ENCODE data around the gene GALR2.

GRCh38 chr17:76048711-76049110 is 25.9 kb upstream of the GALR2 start:
- TF ChIP-seq CTCF (optimal IDR thresholded peaks at IDR 0.05 in 1 of 3, IDR thresholded peaks at IDR 0.05 in 1 of 3, conservative IDR thresholded peaks at IDR 0.05 in 1 of 3; ENCODE audit: extremely low read depth in 1 of 3, insufficient read depth in 2 of 3, low read length in 3 of 3) (no peak), EZH2 (IDR thresholded peaks at IDR 0.05; ENCODE audit: low read length) (no peak)
